ENCODE results near the gene SCLT1. TPM values are rescaled to one million over a fixed set of nuclear protein-coding genes. Genes with fewer than 3 reads are reported as not detected.

Gene SCLT1
- total RNA-seq = 13.5 and 14.5 TPM in 2 replicates

GRCh38 chr4:129093191-129093920, at the start of gene SCLT1:
Gene SCLT1, minus strand, starts transcription at chr4:129093539. Its CDS starts 436 bp downstream, at chr4:129093103.

GRCh38 chr4:129095811-129096454, 2.6 kb upstream of the SCLT1 start, which contains the start of gene C4orf33:
Gene C4orf33, plus strand, starts transcription at chr4:129096152. Its CDS starts 6,459 bp downstream, at chr4:129102611.

Other genes with a start within 250 kb of the SCLT1 start
- gene C4orf33, start 2.6 kb upstream of the SCLT1 start, total RNA-seq = 10.5 and 11.8 TPM in 2 replicates

Measured in myometrial cell (primary cell).